Neural progenitor cell (in vitro differentiated cells): Measurements from ENCODE around the gene RET.

Experiments
- CTCF ChIP-seq: fragments of 200-600 bp; sonication (generic); IDR thresholded peaks from 2 replicates; pipeline ENCODE4 v1.5.1; 2017; ENCODE audit warnings: antibody characterized with exemption, mild to moderate bottlenecking
- EZH2 ChIP-seq: fragments of 200-600 bp; sonication (generic); IDR thresholded peaks from 2 replicates; pipeline ENCODE4 v1.6.1; 2017; ENCODE audit warnings: antibody characterized with exemption, mild to moderate bottlenecking, moderate library complexity
- EZH2phosphoT487 ChIP-seq: fragments of 200-600 bp; sonication (generic); IDR thresholded peaks from 2 replicates; pipeline ENCODE4 v1.6.1; 2017; ENCODE audit warnings: antibody characterized with exemption

DNA sequence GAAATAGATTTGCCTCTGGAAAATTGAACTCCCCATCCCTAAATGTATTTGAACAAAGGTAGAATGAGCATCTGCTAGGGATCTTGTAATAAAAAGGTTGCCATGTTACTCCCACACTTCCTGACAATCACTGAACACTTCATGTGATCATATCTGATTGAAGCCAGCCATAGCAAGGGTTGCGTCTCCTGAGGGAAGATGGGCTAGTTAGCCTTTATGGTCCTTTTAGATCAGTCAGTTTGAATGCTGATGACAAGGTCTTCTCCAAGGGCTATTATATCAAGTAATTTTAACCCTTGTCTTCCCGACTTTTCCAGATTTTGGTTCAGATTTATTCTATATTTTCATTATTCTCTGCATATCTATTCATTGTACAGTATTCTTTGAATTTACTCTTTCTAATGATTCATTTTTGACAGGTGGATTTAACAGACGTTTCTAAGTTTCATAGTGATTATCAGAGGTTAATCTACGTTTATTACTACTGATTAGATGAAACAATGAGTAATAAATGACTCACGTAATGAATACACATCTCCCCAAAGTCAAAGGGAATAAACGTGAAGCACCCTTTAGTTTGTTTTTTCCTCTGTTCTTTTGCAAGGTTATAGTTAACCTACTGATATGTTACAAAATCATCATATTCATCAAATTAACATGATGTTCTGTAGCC is 89.5 kb downstream of the RET start:
- TF ChIP-seq CTCF = no peak
- no peak for TF ChIP-seq EZH2
- TF ChIP-seq EZH2phosphoT487 = no peak
